A549 (cell line): Measurements from ENCODE around the gene PRSS3.

Experiments used
- CEBPB ChIP-seq, 2 experiments: fragments of >200 bp in 1 of 2; sonication (Bioruptor Twin) in 1 of 2; formaldehyde crosslinking in 1 of 2; IDR thresholded peaks; 2 replicates each; pipeline ENCODE4 v1.6.1; 2012 to 2016
- EP300 ChIP-seq, 2 experiments: fragments of >200 bp; sonication (Bioruptor Twin); formaldehyde crosslinking; IDR thresholded peaks; 2 replicates in 1 of 2; 3 replicates in 1 of 2; pipeline ENCODE4 v1.6.1; 2016 to 2017
- FOSB ChIP-seq: fragments of 250-450 bp; sonication (Bioruptor Pico); IDR thresholded peaks from 2 replicates; pipeline ENCODE4 v1.5.0; 2020; ENCODE audit warnings: mild to moderate bottlenecking, moderate library complexity
- MYC ChIP-seq: IDR thresholded peaks from 2 replicates; pipeline ENCODE4 v1.6.1; 2012; ENCODE audit warnings: mild to moderate bottlenecking, inconsistent platforms, low read length, improper control_type of control experiment, borderline replicate concordance
- TF ChIP-seq, protein P1 (sequence below): fragments of >200 bp; sonication (Bioruptor Twin); formaldehyde crosslinking; IDR thresholded peaks from 2 replicates; pipeline ENCODE4 v1.6.1; 2016
- TF ChIP-seq, protein P2 (sequence below): fragments of >200 bp; sonication (Bioruptor Twin); formaldehyde crosslinking; IDR thresholded peaks from 3 replicates; pipeline ENCODE4 v1.5.1; 2016
- TF ChIP-seq, protein P3 (sequence below): fragments of 150-350 bp; IDR thresholded peaks from 2 replicates; pipeline ENCODE4 v1.6.1; 2014; ENCODE audit warnings: low read depth, mild to moderate bottlenecking, low read length

GRCh38 chr9:33787839-33788238 is 7.5 kb upstream of the PRSS3 start:
- TF ChIP-seq, protein P1, sequence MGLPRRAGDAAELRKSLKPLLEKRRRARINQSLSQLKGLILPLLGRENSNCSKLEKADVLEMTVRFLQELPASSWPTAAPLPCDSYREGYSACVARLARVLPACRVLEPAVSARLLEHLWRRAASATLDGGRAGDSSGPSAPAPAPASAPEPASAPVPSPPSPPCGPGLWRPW, result no peak
- TF ChIP-seq MYC (no peak), FOSB (no peak), CEBPB (IDR thresholded peaks at IDR 0.05) (no peak), EP300 (IDR thresholded peaks at IDR 0.05) (no peak)
- TF ChIP-seq, protein P2, sequence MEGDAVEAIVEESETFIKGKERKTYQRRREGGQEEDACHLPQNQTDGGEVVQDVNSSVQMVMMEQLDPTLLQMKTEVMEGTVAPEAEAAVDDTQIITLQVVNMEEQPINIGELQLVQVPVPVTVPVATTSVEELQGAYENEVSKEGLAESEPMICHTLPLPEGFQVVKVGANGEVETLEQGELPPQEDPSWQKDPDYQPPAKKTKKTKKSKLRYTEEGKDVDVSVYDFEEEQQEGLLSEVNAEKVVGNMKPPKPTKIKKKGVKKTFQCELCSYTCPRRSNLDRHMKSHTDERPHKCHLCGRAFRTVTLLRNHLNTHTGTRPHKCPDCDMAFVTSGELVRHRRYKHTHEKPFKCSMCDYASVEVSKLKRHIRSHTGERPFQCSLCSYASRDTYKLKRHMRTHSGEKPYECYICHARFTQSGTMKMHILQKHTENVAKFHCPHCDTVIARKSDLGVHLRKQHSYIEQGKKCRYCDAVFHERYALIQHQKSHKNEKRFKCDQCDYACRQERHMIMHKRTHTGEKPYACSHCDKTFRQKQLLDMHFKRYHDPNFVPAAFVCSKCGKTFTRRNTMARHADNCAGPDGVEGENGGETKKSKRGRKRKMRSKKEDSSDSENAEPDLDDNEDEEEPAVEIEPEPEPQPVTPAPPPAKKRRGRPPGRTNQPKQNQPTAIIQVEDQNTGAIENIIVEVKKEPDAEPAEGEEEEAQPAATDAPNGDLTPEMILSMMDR, result no peak
- TF ChIP-seq, protein P3, sequence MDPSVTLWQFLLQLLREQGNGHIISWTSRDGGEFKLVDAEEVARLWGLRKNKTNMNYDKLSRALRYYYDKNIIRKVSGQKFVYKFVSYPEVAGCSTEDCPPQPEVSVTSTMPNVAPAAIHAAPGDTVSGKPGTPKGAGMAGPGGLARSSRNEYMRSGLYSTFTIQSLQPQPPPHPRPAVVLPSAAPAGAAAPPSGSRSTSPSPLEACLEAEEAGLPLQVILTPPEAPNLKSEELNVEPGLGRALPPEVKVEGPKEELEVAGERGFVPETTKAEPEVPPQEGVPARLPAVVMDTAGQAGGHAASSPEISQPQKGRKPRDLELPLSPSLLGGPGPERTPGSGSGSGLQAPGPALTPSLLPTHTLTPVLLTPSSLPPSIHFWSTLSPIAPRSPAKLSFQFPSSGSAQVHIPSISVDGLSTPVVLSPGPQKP, result no peak
